MM.1S (cell line): ENCODE results near the gene ZNF575.
"Not testable (repeated sequence)": the region's sequence is repeated elsewhere in the genome, so short reads cannot be mapped to it uniquely, and the experiment has no call there.

Experiments
- CTCF ChIP-seq: fragments of 300-600 bp; sonication (generic); IDR thresholded peaks from 2 replicates; pipeline ENCODE4 v1.5.1; 2016; ENCODE audit warnings: antibody characterized with exemption, low read length, mixed read lengths
- EZH2 ChIP-seq: fragments of 300-600 bp; sonication (generic); optimal IDR thresholded peaks from 2 replicates; pipeline ENCODE3; 2017; ENCODE audit warnings: low read depth, mild to moderate bottlenecking, antibody characterized with exemption, low read length, mixed read lengths

DNA sequence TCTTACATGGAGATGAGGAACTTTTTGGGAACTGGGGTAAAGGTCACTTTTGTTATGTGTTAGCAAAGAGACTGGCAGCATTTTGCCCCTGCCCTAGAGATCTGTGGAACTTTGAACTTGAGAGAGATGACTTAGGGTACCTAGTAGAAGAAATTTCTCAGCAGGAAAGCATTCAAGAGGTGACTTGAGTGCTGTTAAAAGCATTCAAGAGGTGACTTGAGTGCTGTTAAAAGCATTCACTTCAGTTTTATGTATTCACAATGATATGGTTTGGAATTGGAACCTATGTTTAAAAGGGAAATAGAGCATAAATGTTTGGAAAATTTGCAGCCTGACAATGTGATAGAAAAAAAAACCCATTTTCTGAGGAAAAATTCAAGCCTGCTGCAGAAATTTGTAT, 20.6 kb upstream of the ZNF575 start:
- not testable (repeated sequence) for TF ChIP-seq CTCF, EZH2
